ENCODE data around the gene PLA1A.

The PLA1A gene

DNA sequence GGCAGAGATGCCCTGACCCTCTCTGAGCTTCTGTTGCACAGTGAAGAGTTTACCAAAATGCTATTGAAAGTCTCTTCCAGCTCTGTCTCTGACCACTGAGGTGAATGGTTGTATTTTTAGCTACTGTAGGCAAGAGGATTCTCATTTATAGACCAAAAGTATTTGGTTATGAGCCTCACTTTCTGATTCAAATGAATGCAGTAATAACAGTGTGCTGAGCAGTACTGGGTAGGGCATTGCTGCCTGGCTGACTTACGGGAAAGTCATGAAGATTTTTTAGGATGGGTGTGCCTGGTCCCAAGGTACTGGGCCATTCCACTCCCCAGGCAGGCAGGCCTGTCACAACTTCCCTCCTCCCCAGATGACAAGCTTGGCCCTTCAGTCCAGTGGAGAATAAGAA is 15.5 kb downstream of the PLA1A start:
- FAIRE-seq, result no peak

DNA sequence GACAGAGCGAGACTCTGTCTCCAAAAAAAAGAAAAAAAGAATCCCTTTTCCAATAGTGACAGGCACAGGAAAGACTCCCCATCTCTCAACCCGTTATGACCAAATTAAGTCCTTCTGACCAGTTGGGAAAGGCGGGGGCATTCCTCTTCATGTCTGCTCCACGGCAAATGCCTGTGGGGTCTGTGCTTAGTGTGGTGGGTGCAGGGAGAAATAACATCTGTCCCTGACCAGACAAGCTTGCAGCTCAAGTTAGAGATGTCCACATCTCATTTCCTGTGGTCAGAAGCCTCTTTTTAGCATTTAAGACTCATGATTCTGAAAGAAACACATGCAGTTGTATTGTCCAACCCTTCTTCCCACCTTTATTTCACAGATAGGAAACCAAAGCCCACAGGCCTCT is 16.2 kb downstream of the PLA1A start:
- FAIRE-seq, result no peak

DNA sequence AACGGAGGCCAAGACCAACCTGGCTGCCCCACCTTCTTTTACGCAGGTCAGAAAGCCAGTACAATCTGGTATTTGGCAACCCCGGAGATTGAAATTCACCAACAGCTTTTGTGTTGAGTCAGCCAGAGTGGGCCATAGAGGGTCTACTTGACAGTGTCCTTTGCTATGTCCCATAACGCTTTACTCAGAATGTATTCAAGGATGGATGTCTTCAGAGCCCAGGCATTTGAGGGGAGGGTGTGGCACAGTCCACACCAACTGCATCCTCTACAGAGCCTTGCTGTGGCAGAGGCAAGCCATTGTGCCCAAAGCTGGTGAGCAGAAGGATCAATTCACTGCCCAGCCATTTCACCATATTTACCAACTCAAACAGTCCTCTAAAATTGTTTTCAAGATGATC is 18.4 kb downstream of the PLA1A start:
- no peak for FAIRE-seq

DNA sequence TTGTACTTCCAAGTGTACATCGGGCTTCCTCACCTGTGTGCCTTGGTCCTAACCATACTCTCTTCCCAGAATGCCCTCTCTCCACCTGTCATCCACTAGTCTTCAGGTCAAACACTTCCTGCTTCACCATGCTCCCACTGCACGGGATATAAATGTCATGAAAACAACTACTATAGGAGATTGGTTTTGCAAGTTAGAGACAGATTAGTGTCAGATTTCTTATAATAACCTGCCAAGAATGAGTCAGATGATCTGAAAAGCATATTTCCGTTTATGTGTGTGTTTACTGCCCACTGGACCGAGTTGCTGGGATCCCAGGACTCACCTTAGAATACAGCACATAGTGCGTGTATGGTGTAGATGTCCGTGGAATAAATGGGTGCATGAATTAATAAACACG is 21.4 kb downstream of the PLA1A start:
- FAIRE-seq, result no peak

DNA sequence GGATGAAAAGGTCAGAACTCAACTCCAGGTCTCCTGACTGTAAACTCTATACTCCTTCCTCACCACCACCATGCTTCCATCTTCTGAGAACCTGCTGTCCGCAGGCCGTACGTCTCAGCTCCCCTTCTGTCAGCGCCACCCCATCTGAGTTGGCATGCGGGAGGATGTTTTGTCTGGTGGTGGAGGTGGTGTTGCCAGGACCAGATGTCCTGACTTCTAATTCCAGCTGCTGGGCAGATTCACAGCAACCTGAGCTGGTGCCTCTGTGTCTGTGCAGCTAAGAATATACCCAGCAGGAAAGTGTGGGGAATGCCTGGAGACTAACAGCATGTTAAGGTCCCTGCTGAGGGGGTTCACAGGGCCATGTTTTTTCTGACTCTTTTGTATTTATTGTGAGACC is 23.2 kb downstream of the PLA1A start:
- no peak for FAIRE-seq

DNA sequence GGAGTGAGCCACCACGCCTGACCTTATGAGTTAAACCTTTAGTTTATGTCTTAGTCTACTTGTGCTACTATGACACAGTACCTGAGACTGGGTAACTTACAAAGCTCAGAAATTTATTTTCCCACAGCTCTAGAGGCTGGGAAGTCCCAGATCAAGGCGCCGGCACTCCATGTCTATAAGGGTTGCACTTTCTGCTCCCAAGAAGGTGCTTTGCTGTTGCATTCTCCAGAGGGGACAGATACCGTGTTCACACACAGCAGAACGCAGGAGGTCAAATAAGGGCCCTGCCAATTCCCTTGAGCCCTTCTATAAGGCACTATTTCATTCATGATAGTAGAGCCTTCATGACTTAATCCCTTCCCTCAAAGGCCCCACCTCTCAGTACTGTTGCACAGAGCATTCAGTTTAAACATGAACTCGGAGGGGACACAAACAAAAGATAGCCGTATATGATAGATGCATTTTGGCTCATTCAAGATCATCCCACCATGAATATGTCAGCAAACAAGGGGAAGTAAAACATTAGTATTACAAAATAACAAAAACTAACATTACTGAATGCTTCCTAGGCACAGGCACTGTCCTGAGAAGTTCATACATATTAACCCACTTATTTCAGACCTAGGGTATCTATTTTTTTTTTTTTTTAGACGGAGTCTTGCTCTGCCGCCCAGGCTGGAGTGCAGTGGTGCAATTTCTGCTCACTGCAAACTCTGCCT is 26.5 kb downstream of the PLA1A start:
- no peak for FAIRE-seq

DNA sequence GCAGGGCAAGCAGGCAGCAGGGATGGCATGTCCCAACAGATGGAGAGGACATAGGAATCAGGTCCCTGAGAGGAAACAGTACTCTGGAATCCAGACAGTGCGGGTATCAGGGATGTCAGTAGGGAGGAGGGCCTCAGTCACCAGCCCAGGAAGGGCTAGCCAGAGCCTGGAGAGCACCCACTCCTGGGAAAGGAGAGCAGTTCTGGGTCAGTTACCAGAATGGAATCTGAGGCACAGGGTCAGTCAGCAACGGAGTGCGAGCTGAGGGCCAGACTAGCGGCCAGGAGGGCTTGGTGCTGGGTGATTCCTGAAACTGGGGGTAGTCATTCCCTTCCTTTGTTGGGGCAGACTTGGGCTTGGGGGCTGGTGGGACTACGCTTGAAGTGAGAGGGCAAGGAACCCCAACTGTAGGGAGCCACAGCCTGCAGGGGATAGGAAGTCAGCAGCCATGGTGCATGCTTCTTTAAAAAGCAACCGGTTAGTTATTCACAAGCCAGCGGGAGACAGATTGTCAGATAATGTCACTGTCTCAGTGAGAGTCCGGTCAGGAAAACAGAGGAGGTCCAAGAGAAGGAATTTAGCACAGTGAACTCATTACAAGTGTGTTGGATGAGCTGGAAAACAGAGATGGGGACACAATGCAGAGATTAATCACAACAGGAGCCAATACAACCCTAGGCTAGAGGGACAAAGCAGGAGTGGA is 27.9 kb downstream of the PLA1A start:
- no peak for FAIRE-seq

DNA sequence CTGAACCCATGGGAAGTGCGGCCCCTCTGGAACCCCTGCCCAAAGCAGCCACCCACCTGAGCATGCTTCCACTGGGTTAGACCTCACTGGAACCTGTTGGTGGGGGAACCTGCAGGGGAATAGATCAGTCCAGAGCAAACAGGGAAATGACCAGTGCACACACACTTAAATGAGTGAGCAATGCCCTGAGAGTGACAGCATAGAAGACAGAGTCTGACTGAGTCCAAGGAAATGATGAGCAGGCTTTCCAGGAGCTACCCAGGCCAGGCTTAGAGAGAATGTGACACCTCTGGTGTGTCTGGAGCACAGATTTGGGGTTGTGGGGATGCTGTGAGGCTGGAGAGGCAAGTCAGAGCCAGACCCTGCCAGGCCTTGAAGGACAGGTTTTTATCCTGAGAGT is 28.5 kb downstream of the PLA1A start:
- no peak for FAIRE-seq

DNA sequence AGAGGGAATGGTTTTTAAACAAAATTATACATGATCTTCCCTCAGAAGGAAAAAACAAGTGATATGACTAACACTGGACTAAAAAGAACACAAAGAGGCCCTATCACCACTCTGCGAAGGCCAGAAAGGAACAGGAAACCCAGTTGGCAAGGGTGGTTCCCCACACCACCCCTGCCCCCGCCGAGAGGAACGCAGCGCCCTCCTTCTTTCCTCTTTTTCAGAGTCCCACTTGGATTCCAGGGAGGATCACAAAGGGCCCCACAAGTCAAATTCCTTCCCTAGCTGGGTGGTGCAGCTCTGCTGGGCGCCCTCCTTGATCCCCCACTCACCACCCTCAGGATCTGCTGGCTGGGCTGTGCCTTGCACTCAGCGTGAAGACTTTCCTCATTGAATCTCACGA is 29.8 kb downstream of the PLA1A start:
- no peak for FAIRE-seq

DNA sequence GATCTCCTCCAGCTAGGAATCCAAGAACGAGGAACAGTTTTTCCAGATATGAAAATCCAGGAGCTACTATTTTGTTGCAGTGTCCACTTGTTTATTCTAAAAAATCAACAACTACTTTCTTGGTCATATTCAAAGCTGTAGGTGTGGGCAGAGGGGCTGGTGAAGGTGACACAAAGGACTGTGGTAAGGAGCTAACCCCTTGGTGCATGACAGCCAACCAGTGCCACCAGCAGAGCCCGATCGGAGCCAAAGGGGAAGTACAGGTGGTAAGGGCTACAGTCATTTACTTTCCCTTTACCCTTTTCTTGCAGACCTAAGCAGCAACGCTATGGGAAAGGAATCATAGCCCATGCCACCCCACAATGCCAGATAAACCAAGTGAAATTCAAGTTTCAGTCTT is 30.7 kb downstream of the PLA1A start:
- FAIRE-seq, result no peak

DNA sequence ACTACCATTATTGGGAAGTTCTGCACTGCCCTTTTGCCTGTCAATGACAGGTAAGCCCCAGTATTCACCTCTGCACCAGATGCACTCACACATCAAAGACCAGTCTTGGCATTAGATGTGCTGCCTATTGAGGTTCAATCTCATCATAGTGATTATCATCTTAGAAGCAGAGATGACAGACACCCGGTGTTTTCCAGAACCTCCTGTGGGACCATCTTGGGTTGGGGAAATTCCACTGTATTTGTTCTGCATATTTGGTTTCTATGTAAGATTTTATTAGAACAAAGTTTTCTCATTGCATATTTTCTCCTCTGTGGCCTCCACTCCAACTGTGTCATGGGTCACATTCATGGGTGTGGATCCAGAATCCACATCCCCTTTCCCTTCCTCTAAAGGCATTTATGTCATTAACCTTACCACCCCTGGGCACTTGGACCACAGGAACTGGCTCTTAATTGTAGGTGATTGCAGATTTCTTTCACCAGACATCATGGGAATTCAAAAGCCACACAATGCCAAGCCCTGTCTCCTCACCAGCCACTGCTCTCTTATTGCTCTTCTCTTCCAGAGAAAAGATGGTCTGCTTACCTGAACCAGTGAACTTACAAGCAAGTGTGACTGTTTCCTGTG is 31.2 kb downstream of the PLA1A start:
- FAIRE-seq, result no peak

DNA sequence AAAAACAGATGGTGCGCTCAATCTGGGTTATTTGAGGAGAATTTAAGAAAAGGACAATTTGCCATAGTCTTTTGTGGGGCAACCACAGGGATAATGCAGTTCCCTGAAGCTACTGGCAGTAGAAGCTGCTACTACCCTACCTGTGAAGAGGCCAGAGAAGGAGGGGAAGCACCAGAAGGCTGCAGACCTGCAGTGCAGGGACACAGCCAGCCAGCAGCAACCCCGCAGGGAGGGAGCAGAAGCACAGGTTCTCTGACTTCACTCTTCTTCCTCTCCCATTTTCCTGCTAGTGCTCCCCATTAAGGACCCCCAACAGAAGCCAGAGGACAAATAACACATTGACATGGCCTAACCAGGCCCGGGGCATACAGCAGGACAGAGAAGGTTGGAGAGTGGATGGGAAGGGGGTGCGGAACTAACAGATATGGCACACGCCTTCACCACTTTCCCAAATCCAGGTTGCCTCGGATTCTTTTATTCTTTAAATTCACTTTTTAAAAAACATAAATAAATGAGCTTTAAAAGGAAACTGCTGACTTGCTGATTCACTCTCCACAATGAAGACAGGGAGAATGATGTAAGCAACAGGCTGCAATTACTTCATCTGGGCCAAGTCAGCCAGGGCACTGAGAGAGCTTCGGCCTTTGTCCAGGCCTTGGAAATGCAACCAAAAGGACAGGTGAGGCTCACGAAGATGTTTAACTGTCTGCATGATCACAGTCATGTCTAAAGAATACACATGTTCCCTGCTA is 32.6 kb downstream of the PLA1A start:
- FAIRE-seq, result no peak

DNA sequence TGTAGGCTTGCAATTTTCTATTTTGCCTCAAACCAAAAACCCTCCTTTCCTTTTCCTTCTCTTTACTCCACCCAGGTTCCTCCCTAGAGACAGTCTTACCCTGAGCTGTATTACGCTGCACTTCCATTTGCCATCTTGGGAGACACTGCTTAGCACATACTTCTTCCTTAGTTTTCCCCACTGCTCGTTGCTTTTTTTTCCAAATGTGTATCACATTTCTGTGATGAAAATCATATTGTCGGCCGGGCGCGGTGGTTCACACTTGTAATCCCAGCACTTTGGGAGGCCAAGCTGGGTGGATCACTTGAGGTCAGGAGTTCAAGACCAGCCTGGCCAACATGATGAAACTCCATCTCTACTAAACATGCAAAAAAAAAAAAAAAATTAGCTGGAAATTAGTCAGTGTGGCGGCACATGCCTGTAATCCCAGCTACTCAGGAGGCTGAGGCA is 33.2 kb downstream of the PLA1A start:
- FAIRE-seq, result no peak

DNA sequence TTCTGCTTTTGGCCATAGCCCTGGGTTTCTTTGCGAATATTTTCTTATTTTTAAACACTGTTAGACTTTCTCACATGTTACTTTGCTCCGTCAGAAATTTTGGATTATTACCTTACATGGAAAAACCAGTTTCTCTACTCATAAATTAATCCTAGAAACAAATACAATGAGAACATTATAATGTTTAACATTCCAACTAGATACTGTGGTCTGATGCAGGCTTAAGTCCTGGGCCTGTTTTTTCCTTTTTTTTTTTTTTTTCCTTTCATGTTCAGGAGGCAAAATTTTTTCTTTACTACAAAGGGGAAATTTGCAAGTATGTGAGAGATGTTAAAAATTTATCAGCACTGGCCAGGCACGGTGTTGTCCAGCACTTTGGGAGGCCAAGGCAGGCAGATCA is 33.8 kb downstream of the PLA1A start:
- no peak for FAIRE-seq

DNA sequence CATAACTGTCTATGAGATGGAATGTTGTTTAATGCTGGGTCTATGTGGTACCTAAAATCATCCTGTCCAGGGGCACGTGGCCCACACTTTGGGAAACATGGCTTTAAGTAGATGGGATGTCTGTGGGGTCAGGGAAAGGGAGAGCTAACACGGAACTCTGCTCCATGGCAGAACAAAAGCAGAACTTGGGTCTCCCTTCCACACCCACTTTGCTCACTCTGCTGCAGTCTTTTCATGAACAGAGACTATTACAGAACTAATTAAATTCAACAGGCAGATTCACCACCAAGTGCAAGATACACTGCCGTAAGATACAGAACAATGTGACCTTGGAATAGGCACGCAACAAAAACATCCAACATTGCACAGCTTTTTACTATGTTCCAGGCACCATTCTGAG is 34.5 kb downstream of the PLA1A start:
- no peak for FAIRE-seq

DNA sequence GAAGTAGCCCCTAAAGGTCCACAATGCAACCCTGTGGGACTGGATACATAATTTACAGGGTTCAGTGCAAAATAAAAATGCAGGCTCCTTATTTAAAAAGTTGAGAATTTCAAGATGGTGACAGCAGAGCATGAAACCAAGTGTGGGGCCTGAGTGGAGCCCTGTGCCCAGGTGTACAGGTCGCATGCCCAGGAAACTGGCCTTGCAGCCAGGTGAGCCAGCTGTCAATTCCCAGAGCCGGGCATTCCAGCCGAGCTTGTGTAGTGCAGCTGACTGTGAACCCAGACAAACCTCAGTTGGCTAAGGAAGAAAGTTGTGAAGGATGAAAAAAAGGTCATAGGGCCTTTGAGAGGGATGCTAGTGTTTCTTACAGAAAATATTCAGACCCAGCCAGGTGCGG is 35.1 kb downstream of the PLA1A start:
- FAIRE-seq, result no peak

DNA sequence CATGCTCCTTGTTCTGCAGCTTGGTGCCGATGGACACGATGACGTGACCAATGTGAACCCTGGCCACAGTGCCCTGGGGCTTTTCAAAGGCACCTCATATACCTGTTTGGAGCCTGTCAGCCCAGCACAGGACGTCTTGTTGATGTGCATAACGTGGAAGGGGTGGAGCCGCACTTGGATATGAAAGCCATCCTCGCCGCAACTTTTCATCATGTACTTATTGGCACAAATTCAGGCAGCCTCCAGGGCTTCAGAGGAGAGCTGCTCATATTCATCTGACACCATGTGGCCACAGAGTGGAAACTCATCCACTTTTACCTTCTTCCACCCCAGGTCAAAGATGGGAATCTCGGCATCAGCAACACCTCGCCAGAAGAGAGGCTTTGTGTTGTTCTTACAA is 38.0 kb downstream of the PLA1A start:
- no peak for FAIRE-seq

DNA sequence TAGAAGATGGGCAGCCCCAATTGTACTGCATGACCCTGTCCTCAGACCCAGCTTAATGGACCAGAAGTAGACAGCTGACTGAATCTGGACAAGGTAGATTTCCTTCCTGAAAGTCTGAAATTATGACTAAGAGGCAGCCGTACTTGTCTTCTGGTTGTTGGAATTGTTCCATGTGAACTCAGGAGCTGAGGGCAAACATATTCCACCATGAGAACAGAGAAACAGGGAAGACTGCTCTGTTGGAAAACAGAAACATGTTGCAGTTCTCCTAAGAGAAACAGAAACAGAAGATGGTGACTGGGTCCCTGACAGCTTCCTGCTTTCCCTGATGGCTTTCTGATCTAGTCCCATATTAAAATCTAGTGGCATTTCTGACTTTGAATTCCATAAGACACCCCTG is 38.6 kb downstream of the PLA1A start:
- FAIRE-seq, result no peak

DNA sequence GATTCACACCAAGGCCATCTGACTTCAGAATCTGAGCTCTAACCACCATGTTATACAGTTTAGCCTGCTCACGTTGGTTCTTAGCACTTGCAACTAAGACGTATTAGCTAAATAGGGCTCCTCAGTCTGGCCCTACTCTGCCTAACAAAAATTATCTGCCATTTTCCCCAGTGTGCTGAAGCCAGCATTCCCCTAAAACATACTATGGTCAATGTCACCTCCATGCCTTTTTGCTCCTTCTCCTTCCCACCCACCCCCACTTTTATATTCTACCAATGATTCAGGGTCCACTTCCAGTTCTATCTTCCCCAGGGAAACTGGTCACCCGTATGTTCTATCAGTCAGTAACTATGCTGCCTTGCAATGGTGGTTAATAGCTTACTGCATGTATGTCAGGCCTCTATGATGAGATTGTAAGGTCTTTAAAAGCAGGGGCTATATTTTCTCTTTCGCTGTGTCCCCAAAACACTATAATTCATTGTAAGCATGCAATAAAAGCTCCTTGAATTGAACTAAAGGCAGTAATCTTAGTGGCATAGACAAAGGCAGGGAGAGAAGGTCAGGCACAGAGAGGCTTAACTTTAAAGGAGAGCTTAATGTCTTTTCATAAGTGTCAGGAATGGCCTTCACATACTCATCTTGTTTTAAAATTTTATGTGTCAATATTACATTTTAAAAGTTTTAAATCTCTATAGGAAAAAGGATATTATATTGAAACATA is 39.4 kb downstream of the PLA1A start:
- FAIRE-seq, result no peak

DNA sequence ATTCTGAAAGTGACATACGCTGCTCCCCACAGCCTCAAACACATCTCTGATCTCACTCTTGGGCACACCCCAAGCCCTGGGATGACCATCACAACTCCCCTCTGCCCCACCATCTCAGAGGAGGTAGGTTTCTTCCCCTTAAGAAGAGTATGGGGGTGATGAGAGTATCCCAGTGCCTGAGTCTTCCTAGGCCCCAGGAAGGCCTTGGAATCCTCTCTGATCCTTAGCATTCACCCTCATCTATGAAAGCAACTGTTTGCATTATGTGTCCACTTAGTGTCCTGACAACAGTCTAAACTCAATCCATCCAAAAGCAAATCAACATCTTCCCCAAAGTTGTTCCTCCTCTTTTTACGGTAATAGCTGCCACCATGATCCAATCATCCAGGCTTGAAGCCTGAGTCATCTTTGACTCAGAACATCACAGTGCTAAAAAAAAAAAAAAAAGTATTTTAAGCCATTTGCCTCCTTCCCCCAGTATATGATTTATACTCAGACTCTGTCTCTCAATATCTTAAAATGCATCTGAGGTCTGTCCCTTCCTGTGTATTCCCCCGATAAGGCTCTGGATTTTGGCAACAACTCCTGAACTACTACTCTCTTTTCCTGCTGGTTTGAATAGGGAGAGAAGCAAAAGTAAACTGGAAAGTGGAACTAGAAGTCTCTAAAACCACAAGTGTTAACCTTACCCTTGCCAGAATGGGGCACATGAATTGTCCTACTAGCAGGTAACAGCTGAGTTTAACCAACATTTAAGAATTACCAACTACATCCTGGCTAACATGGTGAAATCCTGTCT is 40.2 kb downstream of the PLA1A start:
- FAIRE-seq, result no peak

DNA sequence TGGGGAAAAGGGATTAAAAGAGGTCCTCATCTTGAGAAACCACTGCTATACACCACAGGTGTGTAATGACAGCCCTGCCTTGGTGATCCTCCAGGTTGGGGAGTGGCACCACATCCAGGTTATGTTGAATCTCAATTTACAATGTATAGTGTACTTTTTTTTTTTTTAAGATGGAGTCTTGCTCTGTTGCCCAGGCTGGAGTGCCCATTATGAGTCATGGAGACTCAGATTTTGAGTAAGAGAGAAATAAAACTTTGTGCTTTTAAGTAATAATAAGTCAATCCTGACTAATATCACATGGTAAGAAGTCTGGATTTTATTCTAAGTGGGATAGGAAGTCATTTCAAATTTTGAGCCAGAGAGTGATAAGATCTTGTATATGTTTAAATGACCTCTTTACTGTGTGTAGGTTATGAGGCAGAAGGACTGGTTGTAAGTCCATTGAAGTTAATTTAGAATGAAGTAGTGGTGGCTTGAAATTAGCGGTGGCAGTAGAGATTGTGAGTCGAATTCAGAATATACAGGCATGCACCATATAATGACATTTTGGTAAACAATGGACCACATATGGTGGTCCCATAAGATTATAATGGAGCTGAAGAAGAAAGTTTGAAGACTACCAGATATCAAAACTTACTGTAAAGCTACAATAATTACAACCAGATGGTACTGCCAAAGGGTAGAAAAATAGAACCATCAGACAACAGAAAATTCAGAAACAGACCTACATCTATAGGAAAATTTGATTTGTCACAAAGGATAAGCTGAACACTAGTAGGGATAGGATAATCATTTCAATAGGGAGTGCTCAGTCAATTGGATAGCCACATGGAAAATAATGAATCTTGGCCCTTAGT is 42.0 kb downstream of the PLA1A start:
- FAIRE-seq, result no peak
